Stomach (tissue), 4 donors: ENCODE results near the gene DNASE1L2.

Experiments
- CTCF ChIP-seq, 7 experiments: fragments of 450-650 bp in 4 of 7; fragments of 200-600 bp in 3 of 7; sonication (generic) in 3 of 7; IDR thresholded peaks; one replicate each; pipeline ENCODE4 v1.5.1; 2016 to 2019; ENCODE audit warnings: antibody characterized with exemption in 7 of 7, control low read depth in 2 of 7, mild to moderate bottlenecking in 1 of 7
- EP300 ChIP-seq: sonication (generic); formaldehyde crosslinking; IDR thresholded peaks from one replicate; pipeline ENCODE4 v1.6.1; 2017; ENCODE audit warnings: antibody characterized with exemption
- POLR2A ChIP-seq, 4 donors: fragments of 450-650 bp; IDR thresholded peaks; one replicate each; pipeline ENCODE4 v1.6.1; 2016; ENCODE audit warnings: antibody characterized with exemption in 4 of 4, control low read depth in 2 of 4, mild to moderate bottlenecking in 1 of 4, moderate library complexity in 1 of 4
- POLR2AphosphoS5 ChIP-seq, 3 donors: sonication (generic); formaldehyde crosslinking; IDR thresholded peaks; one replicate each; pipeline ENCODE4 v1.6.1; 2016; ENCODE audit warnings: antibody characterized with exemption in 3 of 3

- TF ChIP-seq POLR2A (IDR thresholded peaks at IDR 0.05): no peak
- no peak for TF ChIP-seq CTCF (IDR thresholded peaks at IDR 0.05)
- no peak for TF ChIP-seq POLR2AphosphoS5 (IDR thresholded peaks at IDR 0.05)
- TF ChIP-seq EP300: no peak
Measured at GRCh38 chr16:2257726-2258125, 21.5 kb downstream of the DNASE1L2 start.
